HG03521 (cell line): ENCODE data around the gene DEPDC7.
"Not testable (repeated sequence)": the region's sequence is repeated elsewhere in the genome, so short reads cannot be mapped to it uniquely, and the experiment has no call there.

Experiments used
- ATAC-seq: cut with Tn5 transposase; IDR thresholded peaks from one replicate; pipeline ENCODE4 v1.9.1; 2021; ENCODE audit warnings: mild to moderate bottlenecking, moderate library complexity; ENCODE audit not compliant: unreplicated experiment

Gene DEPDC7

DNA sequence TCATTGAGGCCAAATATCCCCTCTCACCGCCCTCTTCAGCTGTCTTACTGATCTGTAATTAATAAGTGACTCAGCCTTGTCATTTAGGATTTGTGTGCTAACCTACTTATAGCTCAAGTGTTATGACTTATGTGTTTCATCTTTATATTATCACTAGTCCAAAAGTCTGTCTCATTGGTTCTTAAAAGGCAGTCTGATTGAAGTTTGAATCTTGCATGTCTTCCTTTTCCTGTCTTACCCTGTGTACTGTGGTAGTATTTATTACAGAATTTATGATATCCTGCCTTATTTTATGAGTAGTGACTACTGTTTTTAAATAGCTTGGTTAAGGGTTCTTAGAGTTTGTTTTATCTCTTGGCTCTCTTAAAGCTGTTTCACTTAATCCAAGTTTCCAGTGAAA lies 6.3 kb downstream of the DEPDC7 start:
- no peak for ATAC-seq

DNA sequence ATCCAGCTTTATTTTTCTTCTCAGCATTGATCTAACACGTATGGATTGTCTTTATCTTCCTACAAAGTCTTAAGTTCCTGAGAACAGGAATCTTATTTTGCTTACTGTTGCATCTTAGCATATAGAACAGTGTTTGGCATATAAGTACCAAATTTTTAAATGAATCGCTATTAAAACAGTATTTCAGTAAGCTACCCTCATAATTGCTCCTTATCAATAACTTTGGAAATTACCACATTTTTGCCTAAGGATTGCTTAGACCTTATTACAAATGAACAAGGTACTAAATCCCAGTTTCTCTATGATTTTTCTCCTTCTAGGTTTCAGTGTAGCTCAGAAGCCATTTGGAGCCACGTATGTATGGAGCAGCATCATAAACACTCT lies 9.7 kb downstream of the DEPDC7 start:
- ATAC-seq, result no peak

- no peak for ATAC-seq
Observed at GRCh38 chr11:33027233-33027632, 11.6 kb downstream of the DEPDC7 start.

GRCh38 chr11:33027846-33028536 lies 12.3 kb downstream of the DEPDC7 start:
- ATAC-seq, result no peak

- no peak for ATAC-seq
Observed at GRCh38 chr11:33028537-33028914, 12.8 kb downstream of the DEPDC7 start.

DNA sequence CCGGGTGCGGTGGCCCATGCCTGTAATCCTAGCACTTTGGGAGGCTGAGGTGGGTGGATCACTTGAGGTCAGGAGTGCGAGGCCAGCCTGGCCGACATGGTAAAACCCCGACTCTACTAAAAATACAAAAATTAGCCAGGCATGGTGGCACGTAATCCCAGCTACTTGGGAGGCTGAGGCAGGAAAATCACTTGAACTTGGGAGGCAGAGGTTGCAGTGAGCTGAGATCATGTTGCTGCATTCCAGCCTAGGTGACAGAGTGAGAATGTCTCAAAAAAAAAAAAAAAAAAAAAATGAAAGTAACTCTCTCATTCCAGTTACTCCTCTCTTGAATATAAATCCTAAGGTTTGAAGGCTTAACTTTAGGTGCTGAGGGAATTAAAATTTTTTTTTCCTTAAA lies 13.5 kb downstream of the DEPDC7 start:
- ATAC-seq, result not testable (repeated sequence)

DNA sequence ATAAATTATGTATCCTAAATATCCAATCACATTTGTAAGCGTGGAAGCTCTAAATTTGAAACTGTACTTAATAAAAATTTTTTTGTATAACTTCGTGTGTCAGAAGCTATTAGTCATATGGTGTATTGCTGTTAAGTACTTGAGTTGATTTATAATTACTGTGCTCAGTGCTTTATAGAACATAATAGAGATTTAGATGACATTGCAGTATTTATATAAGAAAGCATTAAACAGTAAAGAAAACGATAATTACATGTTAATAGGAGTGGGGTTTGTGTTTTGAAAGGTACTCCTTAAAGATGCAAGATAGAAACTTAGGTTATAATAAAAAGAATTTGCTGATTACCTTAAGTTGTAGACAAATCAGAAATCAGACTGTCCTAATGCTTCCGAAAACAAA lies 17.8 kb downstream of the DEPDC7 start:
- ATAC-seq, result no peak

- ATAC-seq, result no peak
Observed at GRCh38 chr11:33035011-33035410, 19.3 kb downstream of the DEPDC7 start.

- ATAC-seq, result peak; percentile 67
Observed at GRCh38 chr11:33039274-33040032, 23.8 kb downstream of the DEPDC7 start, which contains the start of gene TCP11L1. Gene TCP11L1 (plus strand): TSS chr11:33039572. CDS start chr11:33043774, 4,202 bp downstream.

GRCh38 chr11:33040033-33040861 lies 24.6 kb downstream of the DEPDC7 start:
- ATAC-seq, result peak; percentile 29

DNA sequence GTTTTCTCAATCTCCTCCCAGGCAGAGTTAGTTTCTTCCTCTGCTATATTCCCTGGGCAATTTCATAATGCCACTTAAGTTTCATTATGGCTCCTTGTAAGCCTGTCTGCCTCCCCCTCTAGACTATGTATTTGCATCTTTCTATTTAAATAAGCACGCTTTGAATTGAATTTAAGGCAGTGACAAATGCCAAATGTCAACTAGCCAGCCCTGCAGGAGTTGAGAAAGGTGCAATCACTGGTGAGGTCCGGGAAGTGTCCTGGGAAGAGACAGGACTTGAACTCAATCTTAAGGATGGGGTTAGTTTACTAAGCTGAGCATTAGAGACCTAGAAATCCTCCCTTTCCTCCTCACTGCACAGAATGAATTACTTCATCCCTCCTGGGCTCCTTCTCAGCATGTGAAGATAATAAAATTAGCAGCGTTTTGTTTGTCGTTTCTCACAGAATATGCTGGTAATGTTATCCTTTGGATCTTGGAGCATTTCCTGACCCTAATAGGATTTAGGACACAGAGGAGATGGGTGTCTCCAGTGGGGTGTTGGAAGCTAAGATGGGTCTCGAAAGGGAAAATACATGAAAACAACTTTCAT lies 25.3 kb downstream of the DEPDC7 start:
- ATAC-seq, result no peak

GRCh38 chr11:33043221-33043830 lies 27.6 kb downstream of the DEPDC7 start:
- no peak for ATAC-seq

DNA sequence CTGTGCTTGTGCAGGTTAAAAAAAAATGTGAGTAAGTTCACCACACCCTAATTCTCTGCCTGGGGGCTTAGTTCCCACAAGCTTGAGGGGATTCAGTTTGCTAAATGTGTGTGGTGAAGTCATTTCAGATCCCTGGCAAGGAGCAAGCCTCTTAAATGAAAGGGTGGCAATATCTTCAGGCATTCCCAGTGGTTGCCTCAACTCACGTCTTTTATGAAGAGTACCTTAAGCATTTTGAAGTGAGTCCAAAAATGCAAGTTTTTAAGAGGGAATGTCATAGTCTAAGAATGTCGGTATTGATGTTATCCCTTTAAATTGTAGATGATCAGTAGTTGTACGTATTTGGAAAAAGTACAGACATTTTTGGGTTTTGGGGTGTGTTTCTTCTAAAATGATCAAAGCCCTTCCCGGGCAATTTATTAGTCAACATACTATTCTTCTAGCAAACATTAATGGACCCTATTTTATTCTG lies 28.6 kb downstream of the DEPDC7 start:
- ATAC-seq, result no peak

- ATAC-seq, result no peak
Observed at GRCh38 chr11:33045551-33046255, 30.0 kb downstream of the DEPDC7 start.

- ATAC-seq, result not testable (repeated sequence)
Observed at GRCh38 chr11:33048701-33049100, 33.0 kb downstream of the DEPDC7 start.

GRCh38 chr11:33049565-33050408 lies 34.1 kb downstream of the DEPDC7 start:
- not testable (repeated sequence) for ATAC-seq

DNA sequence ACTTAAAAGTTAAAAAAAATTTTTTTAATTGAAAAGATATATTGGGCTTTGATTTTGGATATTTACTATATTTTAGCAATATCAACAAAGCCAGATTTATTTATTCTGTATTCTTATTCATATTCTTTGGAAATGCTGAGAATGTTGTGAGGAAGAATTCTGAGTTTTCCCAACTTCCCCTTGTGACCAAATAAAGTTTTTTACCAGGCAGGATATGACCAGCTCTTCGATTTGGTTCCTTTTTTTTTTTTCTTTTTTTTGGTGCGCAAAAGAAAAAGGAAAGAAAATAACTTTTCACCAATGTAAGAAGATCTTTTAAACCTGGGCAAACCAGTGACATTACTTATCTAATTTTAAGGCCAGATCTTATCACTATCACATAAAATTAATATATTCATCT lies 36.6 kb downstream of the DEPDC7 start:
- no peak for ATAC-seq

- ATAC-seq, result no peak
Observed at GRCh38 chr11:33055375-33055774, 39.7 kb downstream of the DEPDC7 start.

DNA sequence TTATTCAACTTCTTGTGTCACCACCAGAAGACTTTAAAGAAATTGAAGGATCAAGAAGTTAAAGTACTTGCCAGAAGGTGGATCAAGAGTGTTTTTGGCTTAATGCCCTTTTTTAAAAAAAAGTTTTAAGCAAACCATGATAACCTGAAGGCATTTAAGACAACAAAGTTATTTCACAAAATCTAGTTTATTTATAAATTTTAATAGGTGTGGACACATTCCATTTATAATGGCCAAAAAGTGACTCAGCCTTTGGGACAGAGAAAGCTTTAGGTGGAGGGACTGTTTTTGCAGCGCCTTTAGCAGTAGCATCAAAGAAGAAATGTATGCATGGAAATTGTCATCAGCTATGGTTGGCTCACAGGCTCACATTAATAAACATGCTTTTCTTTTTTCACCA lies 41.6 kb downstream of the DEPDC7 start:
- no peak for ATAC-seq
